A549 (cell line): ENCODE results near the gene CFAP298.

Source experiments
- MYC ChIP-seq: IDR thresholded peaks from 2 replicates; pipeline ENCODE4 v1.6.1; 2012; ENCODE audit warnings: mild to moderate bottlenecking, inconsistent platforms, low read length, improper control_type of control experiment, borderline replicate concordance
- POLR2A ChIP-seq: IDR thresholded peaks from 2 replicates; pipeline ENCODE4 v1.6.1; 2012; ENCODE audit warnings: mild to moderate bottlenecking, low read length
- REST ChIP-seq: fragments of 200-600 bp; sonication (generic); IDR thresholded peaks from 2 replicates; pipeline ENCODE4 v1.6.1; 2016; ENCODE audit warnings: antibody characterized with exemption, mild to moderate bottlenecking, moderate library complexity
- SREBF2 ChIP-seq: fragments of 450-650 bp; IDR thresholded peaks from 2 replicates; pipeline ENCODE4 v1.6.1; 2014; ENCODE audit warnings: mild to moderate bottlenecking, moderate library complexity
- TF ChIP-seq, protein P1 (sequence below): fragments of >200 bp; sonication (Bioruptor Twin); formaldehyde crosslinking; IDR thresholded peaks from 3 replicates; pipeline ENCODE4 v1.5.1; 2016

DNA sequence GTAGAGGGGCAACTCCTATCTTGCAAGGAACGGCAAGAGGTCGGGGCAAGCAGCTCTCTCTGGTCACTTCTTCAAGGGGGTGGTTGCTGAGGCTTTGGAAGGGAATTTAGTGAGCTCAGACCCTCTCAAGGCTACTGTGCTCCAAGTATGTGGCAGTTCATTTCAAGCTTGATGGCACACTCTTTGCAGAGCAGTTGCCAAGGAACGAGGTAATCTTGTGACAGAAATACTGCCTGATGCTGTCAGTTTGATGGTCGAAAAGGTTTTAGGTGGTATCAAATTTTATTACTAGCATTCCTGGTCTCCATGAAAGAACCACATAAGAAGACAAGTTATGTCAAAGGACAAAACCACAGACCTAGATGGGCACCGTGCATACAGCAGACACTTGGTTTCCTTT lies 13.1 kb downstream of the CFAP298 start:
- no peak for TF ChIP-seq MYC
- TF ChIP-seq, protein P1, sequence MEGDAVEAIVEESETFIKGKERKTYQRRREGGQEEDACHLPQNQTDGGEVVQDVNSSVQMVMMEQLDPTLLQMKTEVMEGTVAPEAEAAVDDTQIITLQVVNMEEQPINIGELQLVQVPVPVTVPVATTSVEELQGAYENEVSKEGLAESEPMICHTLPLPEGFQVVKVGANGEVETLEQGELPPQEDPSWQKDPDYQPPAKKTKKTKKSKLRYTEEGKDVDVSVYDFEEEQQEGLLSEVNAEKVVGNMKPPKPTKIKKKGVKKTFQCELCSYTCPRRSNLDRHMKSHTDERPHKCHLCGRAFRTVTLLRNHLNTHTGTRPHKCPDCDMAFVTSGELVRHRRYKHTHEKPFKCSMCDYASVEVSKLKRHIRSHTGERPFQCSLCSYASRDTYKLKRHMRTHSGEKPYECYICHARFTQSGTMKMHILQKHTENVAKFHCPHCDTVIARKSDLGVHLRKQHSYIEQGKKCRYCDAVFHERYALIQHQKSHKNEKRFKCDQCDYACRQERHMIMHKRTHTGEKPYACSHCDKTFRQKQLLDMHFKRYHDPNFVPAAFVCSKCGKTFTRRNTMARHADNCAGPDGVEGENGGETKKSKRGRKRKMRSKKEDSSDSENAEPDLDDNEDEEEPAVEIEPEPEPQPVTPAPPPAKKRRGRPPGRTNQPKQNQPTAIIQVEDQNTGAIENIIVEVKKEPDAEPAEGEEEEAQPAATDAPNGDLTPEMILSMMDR, result no peak
- no peak for TF ChIP-seq REST
- no peak for TF ChIP-seq SREBF2
- TF ChIP-seq POLR2A, result no peak
